DND-41 (cell line): ENCODE data around the gene PNCK.

Source experiments
- CTCF ChIP-seq: IDR thresholded peaks from 2 replicates; pipeline ENCODE4 v1.5.1; 2012; ENCODE audit warnings: borderline replicate concordance, low read length, moderate library complexity, mild to moderate bottlenecking; ENCODE audit not compliant: poor library complexity, severe bottlenecking; ENCODE audit errors: extremely low read depth
- EZH2 ChIP-seq: IDR thresholded peaks from 3 replicates; pipeline ENCODE4 v1.6.1; 2012; ENCODE audit warnings: borderline replicate concordance, low read depth, mild to moderate bottlenecking, moderate library complexity, low read length, inconsistent platforms; ENCODE audit not compliant: severe bottlenecking

GRCh38 chrX:153631346-153631745 lies 42.3 kb downstream of the PNCK start:
- TF ChIP-seq EZH2 (no peak), CTCF (no peak)
